HG03520 (cell line): Measurements from ENCODE around the gene HEPHL1.
"Not testable (repeated sequence)": the region's sequence is repeated elsewhere in the genome, so short reads cannot be mapped to it uniquely, and the experiment has no call there.

Experiments
- ATAC-seq: cut with Tn5 transposase; IDR thresholded peaks from one replicate; pipeline ENCODE4 v1.9.1; 2021; ENCODE audit warnings: mild to moderate bottlenecking, moderate library complexity; ENCODE audit not compliant: unreplicated experiment

Gene HEPHL1

DNA sequence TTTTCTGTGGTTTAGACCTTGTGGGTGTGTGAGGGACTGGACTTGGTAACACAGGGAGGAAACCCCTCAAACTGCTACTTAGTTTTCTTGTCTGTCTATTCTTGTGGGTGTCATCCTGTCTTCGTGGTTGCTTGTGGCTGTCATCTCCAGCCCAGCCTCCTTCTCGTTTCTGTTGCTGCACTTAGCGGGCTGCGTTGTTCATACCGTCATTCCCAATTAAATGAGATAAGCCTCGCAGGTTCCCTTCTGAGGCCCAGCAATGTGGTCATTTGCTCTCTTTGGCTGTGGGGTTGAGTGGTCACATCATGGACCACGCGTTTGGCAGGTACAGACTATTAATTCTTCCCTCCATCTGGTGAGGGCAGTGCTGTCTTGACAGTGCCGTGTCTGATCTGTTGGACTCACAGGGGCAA is 126.3 kb downstream of the HEPHL1 start:
- no peak for ATAC-seq

DNA sequence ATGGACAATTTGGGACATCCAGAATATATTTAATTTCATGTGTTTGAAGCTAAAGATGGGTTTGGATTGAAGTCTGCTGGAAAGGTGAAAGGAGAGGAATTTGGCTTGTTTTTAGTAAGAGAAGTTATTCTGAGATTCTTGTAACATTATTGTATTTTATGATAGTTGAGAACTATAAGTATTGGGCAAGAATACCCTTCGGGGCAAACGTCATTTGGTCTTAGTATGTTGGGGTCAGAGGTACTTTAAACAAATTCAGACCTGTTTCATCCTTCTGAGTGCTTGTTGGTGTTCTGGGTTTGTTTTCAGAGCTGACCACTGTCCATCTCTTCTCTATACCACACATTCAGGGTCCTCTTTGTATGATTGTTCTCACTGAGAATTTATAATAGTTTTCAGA is 127.0 kb downstream of the HEPHL1 start:
- no peak for ATAC-seq

DNA sequence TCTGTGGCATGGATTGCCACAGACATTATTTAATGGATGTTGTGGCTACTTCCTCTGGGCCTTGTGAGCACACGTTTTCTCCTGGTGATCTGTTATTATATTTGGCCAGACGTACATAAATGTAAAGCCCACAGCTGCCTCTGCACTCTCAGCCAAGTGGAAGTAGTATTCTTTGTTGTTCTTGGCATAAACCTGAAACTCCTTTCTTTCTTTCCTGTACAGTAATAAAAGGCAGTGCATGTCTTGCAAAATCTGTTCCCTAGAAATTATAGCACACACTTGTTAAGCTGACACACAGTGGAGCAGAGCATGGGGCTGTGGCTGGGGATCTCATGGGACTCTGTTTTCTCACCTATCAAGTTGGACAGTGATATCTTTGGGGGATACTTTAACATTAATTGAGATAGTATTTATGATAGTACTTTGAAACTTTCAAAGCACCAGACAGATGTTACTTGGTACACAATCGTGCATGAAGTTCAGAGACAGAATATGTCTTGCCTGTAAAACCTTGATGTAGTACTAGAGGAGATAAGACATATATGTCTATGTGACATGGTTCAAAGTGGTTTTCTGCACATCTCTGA is 128.4 kb downstream of the HEPHL1 start:
- no peak for ATAC-seq

DNA sequence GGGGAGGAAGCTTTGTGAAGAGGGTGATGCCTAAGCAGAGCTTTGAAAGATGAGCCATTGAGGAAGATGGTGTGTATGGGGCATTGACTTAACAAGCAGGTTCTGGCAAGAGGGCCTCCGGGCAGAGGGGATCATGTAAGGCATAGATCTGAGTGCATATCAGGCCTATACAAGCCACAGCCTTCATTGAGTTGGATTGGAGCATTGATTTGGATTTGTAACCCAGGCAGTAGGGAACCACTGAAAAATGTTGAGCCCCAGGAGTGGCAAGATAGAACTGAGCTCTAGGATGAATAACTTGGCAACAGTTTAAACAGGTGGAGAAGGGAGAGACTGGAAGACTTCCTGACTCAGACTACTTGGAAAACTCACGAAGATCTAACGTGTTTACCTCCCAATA is 128.9 kb downstream of the HEPHL1 start:
- ATAC-seq: no peak

DNA sequence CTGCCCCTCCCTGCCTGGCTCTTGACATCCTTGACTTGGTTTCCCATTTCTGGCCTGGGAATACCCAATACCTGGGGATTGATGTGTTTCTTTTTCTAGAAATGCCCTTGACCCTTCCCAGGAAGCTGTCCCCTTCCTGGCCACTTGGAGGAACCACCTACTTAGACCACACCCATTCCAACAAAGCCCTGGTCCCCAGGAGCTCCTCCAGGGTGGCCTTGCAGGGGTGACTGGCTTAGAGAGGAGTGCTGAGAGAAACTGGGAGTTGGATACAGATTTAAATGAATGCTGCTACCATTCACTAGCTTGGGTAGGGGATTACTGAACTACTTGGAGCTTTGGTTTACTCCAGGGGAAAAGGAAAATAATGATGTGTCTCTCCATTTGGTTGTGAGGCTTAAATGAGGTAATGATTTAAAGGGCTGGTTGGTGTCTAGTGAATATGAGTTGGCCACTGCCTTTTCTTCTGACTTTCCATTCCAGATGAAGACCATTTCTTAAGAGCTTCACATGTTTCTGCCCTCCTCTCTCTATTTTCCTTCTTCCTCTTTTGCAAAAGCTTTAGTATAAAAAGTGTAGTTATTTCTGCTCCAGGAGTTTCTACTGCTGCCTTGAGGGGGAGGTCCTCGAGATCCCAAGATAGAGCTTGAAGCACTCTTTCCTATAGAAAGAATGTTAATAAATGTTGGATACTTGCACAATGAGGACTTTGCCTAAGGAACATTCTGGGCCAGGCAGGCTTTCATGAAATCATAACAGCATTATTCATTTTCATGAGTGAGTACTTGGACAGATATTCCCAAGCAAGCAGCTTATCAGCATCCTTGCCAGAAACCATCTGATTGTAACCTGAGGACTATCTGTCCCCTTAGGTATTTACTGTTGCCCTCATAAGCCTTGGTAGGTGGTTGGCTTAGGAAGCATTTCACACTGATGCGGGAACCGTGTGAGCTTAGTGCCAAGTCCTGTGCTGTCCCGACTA is 129.8 kb downstream of the HEPHL1 start:
- ATAC-seq: no peak

DNA sequence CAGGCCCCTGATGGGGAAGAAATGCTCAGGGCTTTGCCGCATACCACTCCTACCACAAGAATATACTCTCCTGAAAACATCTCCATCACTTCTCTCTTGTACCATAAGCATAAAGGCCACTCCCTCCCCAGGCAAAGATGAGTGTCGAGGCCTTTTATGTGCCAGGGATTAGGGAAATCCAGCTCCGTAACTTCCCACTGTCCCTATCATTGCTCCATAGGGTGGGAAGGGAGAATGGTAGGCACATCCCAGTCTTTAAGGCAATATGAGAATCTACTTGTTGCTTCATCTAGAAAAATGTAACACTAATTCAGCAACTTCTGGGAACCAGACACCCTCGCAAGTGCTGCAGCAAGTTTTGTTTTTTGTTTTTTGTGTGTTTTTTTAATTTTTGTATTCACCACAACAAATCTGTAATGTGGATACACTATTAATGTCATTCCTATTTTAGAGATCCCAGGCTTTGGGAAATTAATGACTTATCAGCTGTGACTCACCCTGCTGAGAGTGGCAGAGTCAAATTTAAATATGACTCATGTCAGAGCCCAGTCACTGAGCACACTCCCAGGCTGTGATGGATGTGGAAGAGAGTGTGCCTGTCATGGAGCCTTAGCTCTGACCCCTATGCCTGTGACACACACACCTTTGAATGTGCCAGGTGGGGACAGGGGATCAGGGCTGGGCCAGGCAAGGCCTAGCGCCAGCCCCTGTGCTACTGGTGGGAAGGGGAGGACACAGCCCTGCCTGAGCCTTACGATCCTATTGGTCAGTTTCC is 130.9 kb downstream of the HEPHL1 start:
- no peak for ATAC-seq

DNA sequence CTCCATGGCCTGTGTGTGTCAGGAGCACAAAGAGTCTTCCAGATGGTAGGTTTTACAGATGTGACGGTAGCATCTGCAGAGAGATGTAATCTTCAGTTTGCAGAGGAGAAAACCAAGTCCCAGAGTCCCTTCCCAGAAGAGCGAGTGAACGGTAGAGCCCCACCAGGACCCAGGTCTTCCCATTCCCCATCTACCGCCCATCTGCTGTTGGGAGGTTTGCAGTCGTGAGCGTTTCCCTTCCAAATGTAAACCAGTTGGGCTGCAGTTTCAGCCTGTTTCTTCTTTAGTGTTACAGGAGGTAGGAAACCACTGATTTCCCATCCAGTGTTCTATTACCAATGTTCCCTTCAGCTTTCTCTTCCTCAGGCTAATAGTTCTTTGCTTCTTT is 131.5 kb downstream of the HEPHL1 start:
- no peak for ATAC-seq

DNA sequence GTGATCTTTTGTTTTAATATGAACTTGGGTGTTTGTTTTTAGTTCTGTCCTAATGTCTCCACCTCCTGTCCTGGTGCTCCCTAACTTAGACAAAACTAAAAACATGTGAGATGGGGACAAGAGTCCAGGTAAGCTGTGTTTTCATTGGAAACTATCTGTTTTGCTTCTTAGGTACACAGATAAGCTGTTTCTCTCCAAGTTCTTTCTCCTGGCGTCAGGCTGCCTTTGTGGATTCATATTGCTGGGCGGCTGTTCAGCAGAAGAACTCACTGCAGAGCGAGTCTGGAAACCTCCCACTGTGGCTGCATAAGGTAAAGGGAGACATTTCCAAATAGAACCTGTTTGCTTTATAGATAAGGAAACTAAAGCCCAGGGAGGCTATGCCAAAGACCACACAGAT is 132.2 kb downstream of the HEPHL1 start:
- ATAC-seq: no peak

DNA sequence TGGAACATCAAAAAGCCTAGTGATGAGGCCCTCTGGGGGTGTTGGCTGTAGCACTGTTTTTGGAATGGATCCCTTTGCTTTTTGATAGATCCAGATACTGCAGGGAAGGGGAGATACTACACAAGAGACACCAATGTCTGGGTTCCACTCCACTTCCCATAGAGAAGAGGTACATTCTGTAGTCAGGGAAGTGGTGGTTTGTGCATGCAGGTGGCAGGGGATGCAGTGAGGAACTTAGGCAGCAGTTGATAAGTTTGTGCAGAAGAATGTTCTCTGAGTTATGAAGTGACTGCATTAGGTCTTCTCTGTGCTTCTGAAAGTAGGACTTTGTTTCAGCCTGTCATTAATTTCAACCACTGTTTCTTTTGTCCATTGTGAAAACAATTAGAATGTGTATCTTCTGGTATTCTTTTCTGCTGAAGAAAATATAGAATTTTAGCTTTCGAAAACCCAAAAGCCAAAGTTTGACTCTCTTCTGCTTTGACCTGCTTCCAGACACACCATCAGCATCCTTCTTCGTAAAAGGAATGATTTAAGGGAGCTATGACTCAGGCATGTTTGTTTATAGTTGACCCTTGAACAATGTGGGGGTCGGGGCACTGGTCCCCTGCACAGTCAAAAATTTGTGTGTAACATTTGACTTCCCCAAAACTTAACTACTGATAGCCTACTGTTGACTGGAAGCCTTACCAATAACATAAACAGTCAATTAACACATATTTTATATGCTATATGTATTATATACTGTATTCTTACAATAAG is 133.1 kb downstream of the HEPHL1 start:
- ATAC-seq: no peak

DNA sequence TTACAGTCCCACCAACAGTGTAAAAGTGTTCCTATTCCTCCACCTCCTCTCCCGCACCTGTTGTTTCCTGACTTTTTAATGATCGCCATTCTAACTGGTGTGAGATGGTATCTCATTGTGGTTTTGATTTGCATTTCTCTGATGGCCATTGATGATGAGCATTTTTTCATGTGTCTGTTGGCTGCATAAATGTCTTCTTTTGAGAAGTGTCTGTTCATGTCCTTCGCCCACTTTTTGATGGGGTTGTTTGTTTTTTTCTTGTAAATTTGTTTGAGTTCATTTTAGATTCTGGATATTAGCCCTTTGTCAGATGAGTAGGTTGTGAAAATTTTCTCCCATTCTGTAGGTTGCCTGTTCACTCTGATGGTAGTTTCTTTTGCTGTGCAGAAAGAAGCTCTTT is 136.2 kb downstream of the HEPHL1 start:
- not testable (repeated sequence) for ATAC-seq
